Activated CD8-positive, alpha-beta memory T cell treated with anti-CD3 and anti-CD28 coated beads, Interleukin-2, amount 50 U/mL, for 24 hours (primary cell): ENCODE measurements around the gene TYSND1.
A peak's percentile ranks its signal among the peaks of the same experiment; 100 is the strongest.
"Not testable (repeated sequence)": the region's sequence is repeated elsewhere in the genome, so short reads cannot be mapped to it uniquely, and the experiment has no call there.

Source experiments
- DNase-seq: peaks from one replicate; pipeline ENCODE4 v3.0.0-alpha.2; 2020; ENCODE audit errors: extremely low read depth

Gene TYSND1

GRCh38 chr10:70146489-70147258 lies at the start of gene TYSND1:
Gene TYSND1, minus strand, starts transcription at chr10:70146700. Its CDS starts 114 bp downstream, at chr10:70146586.
- DNase-seq, result peak; percentile 84

GRCh38 chr10:70193391-70193844 lies 46.9 kb upstream of the TYSND1 start:
- DNase-seq, result no peak

GRCh38 chr10:70192326-70192968 lies 45.9 kb upstream of the TYSND1 start:
- DNase-seq, result no peak

GRCh38 chr10:70191972-70192305 lies 45.4 kb upstream of the TYSND1 start:
- no peak for DNase-seq

GRCh38 chr10:70191161-70191971 lies 44.9 kb upstream of the TYSND1 start:
- DNase-seq, result no peak

GRCh38 chr10:70190581-70190980 lies 44.1 kb upstream of the TYSND1 start:
- DNase-seq, result no peak

- DNase-seq, result no peak
Measured at GRCh38 chr10:70190102-70190501, 43.6 kb upstream of the TYSND1 start.

- no peak for DNase-seq
Measured at GRCh38 chr10:70188768-70189167, 42.3 kb upstream of the TYSND1 start.

GRCh38 chr10:70186571-70186970 lies 40.1 kb upstream of the TYSND1 start:
- DNase-seq, result no peak

- DNase-seq, result no peak
Measured at GRCh38 chr10:70186090-70186489, 39.6 kb upstream of the TYSND1 start.

GRCh38 chr10:70183304-70183703 lies 36.8 kb upstream of the TYSND1 start:
- no peak for DNase-seq

- not testable (repeated sequence) for DNase-seq
Measured at GRCh38 chr10:70179209-70179608, 32.7 kb upstream of the TYSND1 start.

GRCh38 chr10:70178139-70178725 lies 31.7 kb upstream of the TYSND1 start:
- no peak for DNase-seq

GRCh38 chr10:70176441-70176840 lies 29.9 kb upstream of the TYSND1 start:
- DNase-seq, result no peak

- DNase-seq, result no peak
Measured at GRCh38 chr10:70175516-70175915, 29.0 kb upstream of the TYSND1 start.

- DNase-seq, result no peak
Measured at GRCh38 chr10:70174058-70174741, 27.7 kb upstream of the TYSND1 start.

GRCh38 chr10:70169649-70170364 lies 23.3 kb upstream of the TYSND1 start:
- DNase-seq, result no peak

- no peak for DNase-seq
Measured at GRCh38 chr10:70169011-70169410, 22.5 kb upstream of the TYSND1 start.

GRCh38 chr10:70167246-70167645 lies 20.7 kb upstream of the TYSND1 start:
- DNase-seq, result no peak

- no peak for DNase-seq
Measured at GRCh38 chr10:70166394-70166793, 19.9 kb upstream of the TYSND1 start.

- DNase-seq, result no peak
Measured at GRCh38 chr10:70164163-70164562, 17.7 kb upstream of the TYSND1 start.
